ENCODE results near the gene SCUBE3. TPM values are rescaled to one million over a fixed set of nuclear protein-coding genes. Genes with fewer than 3 reads are reported as not detected.

SCUBE3 gene
- total RNA-seq, 2 donors from 2014 or later, result 0.20 to 0.74 TPM

DNA sequence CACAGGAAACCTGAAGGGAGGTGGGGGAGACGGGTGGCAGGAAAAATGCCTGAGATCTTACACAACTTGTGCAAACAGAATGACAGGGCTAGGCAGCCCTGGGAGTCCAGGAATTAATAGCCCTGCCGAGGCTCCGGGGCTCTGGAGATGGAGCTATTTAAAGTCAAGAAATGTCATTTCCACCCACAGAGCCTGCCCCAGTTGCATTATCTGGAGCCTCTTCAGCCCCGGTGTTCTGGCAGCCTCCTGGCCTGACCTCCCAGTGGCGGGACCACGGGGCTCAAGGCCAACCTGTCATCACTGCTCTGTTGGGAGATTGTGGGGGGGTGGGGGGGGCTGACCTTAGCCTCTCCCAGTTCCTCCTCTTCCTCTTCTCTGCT is 28.5 kb upstream of the SCUBE3 start:
- Histone ChIP-seq H3K9me3 (no peaks in the 10 kb centered on the region), H3K27me3 (no peaks in the 10 kb centered on the region), H3K4me3 (no peak overlapping the region), H3K36me3 (no peaks in the 10 kb centered on the region), H3K4me1 (peaks cover 7% of the 10 kb centered on the region), H3K9ac (ENCODE audit: low read depth in 2 of 2, low read length in 2 of 2) (no peak overlapping the region), H3K27ac (no peak overlapping the region)
- TF ChIP-seq CTCF (IDR thresholded peaks at IDR 0.05), result no peak
- intact Hi-C loops (cut with DNase I), result no loop called here
- DNase-seq, result no peak

DNA sequence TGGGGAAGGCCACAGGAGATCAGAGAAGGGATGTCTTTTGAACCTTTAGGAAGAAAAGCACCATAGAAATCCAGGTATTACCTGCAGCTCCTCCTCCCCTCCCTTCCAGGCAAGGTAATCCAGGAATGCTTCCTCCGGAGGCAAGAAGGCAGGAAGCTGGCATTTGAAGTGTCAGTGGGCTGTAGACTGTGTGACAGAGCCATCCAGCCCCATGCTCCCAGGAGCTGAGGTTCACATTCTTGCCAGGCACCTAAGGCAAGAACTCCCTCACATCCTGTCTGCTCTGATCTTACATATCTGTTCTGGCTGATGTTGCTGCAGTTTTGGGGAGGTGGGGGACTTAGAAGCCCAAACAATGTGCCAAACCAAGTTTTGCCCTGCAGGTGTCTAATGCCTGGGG is 27.8 kb upstream of the SCUBE3 start:
- H3K4me3 ChIP-seq, result no peak overlapping the region
- H3K27ac ChIP-seq, result no peak overlapping the region
- H3K4me1 ChIP-seq, result peaks cover 7% of the 10 kb centered on the region
- H3K36me3 ChIP-seq, result no peaks in the 10 kb centered on the region
- no peak for TF ChIP-seq CTCF (IDR thresholded peaks at IDR 0.05)
- no peak overlapping the region for H3K9ac ChIP-seq (ENCODE audit: low read depth in 2 of 2, low read length in 2 of 2)
- H3K9me3 ChIP-seq, result no peaks in the 10 kb centered on the region
- no peak for DNase-seq
- intact Hi-C loops (cut with DNase I), result no loop called here
- H3K27me3 ChIP-seq, result no peaks in the 10 kb centered on the region

DNA sequence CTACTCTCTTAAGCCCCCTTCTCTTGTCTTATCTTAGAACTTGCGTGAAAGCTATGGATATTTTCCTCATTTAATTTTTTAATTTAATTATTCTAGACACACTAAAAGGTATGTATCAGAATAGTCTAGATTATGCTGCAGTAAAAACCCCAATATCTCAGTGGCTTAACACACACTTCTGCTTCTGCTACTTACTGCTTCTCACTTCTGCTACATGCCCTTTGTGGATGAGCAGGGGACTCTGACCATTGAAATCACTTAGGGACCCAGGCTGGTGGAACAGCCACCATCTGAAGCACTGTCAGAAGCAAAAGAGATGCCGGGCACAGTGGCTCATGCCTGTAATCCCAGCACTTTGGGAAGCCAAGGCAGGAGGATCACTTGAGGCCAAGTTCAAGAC is 27.2 kb upstream of the SCUBE3 start:
- no peaks in the 10 kb centered on the region for H3K27me3 ChIP-seq
- no peak overlapping the region for H3K4me3 ChIP-seq
- no peaks in the 10 kb centered on the region for H3K9me3 ChIP-seq
- no peak overlapping the region for H3K27ac ChIP-seq
- DNase-seq, result no peak
- intact Hi-C loops (cut with DNase I), result no loop called here
- no peaks in the 10 kb centered on the region for H3K36me3 ChIP-seq
- H3K4me1 ChIP-seq, result peaks cover 7% of the 10 kb centered on the region
- TF ChIP-seq CTCF (IDR thresholded peaks at IDR 0.05), result no peak
- H3K9ac ChIP-seq (ENCODE audit: low read depth in 2 of 2, low read length in 2 of 2), result no peak overlapping the region

GRCh38 chr6:35188886-35189285 is 24.9 kb upstream of the SCUBE3 start:
- intact Hi-C loops (cut with DNase I), result no loop called here
- Histone ChIP-seq H3K9ac (ENCODE audit: low read depth in 2 of 2, low read length in 2 of 2) (no peak overlapping the region), H3K4me3 (no peak overlapping the region), H3K4me1 (no peaks in the 10 kb centered on the region), H3K27me3 (no peaks in the 10 kb centered on the region), H3K9me3 (no peaks in the 10 kb centered on the region), H3K27ac (no peak overlapping the region), H3K36me3 (no peaks in the 10 kb centered on the region)
- TF ChIP-seq CTCF (IDR thresholded peaks at IDR 0.05), result no peak
- DNase-seq, result no peak

- Histone ChIP-seq H3K9ac (ENCODE audit: low read depth in 2 of 2, low read length in 2 of 2) (no peak overlapping the region), H3K9me3 (no peaks in the 10 kb centered on the region), H3K4me3 (no peak overlapping the region), H3K27ac (no peak overlapping the region), H3K36me3 (no peaks in the 10 kb centered on the region), H3K27me3 (no peaks in the 10 kb centered on the region), H3K4me1 (no peaks in the 10 kb centered on the region)
- DNase-seq, result no peak
- intact Hi-C loops (cut with DNase I), result no loop called here
- TF ChIP-seq CTCF (IDR thresholded peaks at IDR 0.05), result no peak
Observed at GRCh38 chr6:35190306-35190705, 23.4 kb upstream of the SCUBE3 start.

DNA sequence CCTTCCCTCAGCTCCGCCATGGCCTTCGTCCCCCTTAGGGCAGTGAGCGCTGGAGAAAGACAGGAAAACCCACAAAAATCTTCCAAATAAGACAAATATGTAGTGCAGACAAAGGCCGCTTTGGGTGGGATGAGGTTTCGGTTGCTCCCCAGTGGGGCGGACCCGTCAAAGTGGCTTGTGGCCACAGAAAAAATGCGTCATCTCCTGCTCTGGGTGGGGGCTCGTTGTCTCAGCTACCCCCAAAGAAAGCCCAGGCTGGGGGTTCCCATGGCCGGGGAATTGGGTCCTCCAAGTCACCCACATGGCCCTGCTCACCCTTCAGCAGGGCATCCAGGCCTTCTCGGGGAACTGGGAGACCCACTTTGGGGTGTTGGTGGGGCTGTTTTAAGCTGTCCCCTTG is 21.9 kb upstream of the SCUBE3 start:
- Histone ChIP-seq H3K27ac (no peak overlapping the region), H3K9ac (ENCODE audit: low read depth in 2 of 2, low read length in 2 of 2) (no peak overlapping the region), H3K9me3 (no peaks in the 10 kb centered on the region), H3K4me3 (no peak overlapping the region), H3K27me3 (no peaks in the 10 kb centered on the region), H3K4me1 (no peaks in the 10 kb centered on the region), H3K36me3 (no peaks in the 10 kb centered on the region)
- intact Hi-C loops (cut with DNase I), result no loop called here
- no peak for TF ChIP-seq CTCF (IDR thresholded peaks at IDR 0.05)
- no peak for DNase-seq

Measured in colonic mucosa (tissue), 4 donors.